HepG2 (cell line): ENCODE data around the gene RASGRP1. TPM values are rescaled to one million over a fixed set of nuclear protein-coding genes. Genes with fewer than 3 reads are reported as not detected.

Experiments
- ATAC-seq: fragments of 200-7000 bp; cut with Tn5 transposase; 3 replicates; pipeline ENCODE4 v1.9.1; 2020; ENCODE audit warnings: mild to moderate bottlenecking, moderate library complexity
- BruUV-seq: library from RNA; stranded (reverse); fragments of 400-500 nt; replicated peaks from 2 replicates; lab custom pipeline; 2021; lab: Mats Ljungman, UMichigan
- CTCF ChIA-PET: fragments of 300-600 bp; formaldehyde crosslinking; extraction: SDS; loops from one replicate; lab custom pipeline; 2021; ENCODE audit warnings: low total read pairs, inconsistent platforms, low intra/inter-chr PET ratio; lab: Yijun Ruan, JAX
- POLR2A ChIA-PET: fragments of 350-600 bp; sonication (Branson Sonifier 250); formaldehyde crosslinking; loops from one replicate; lab custom pipeline; 2020; ENCODE audit warnings: antibody characterized with exemption, inconsistent platforms; lab: Yijun Ruan, JAX
- DNase-seq: peaks from one replicate; pipeline ENCODE4 v3.0.0-alpha.2; 2015; ENCODE audit warnings: low spot score
- FAIRE-seq: peaks from 3 replicates; lab custom pipeline; 2011; peaks lifted over from hg19 to GRCh38; lab: Jason Lieb, UNC
- H2AFZ ChIP-seq: one replicate; pipeline ENCODE4 v1.6.1; 2011; ENCODE audit warnings: low read length, inconsistent platforms
- H3K27ac ChIP-seq: fragments of 300-600 bp; 3 replicates; pipeline ENCODE4 v1.8.0; 2011; ENCODE audit warnings: mixed run types, mild to moderate bottlenecking, mixed read lengths, low read length, inconsistent platforms; ENCODE audit not compliant: insufficient read depth; ENCODE audit errors: extremely low read length
- H3K27me3 ChIP-seq, 2 experiments: fragments of 200-600 bp in 1 of 2; 2 replicates in 1 of 2; 3 replicates in 1 of 2; pipeline versions ENCODE4 v1.6.0 to v1.8.0; 2011; ENCODE audit warnings: low read length in 2 of 2, mild to moderate bottlenecking in 2 of 2, moderate library complexity in 2 of 2, inconsistent platforms in 1 of 2; ENCODE audit not compliant: insufficient read depth in 2 of 2, control insufficient read depth in 1 of 2
- H3K36me3 ChIP-seq, 2 experiments: fragments of 200-600 bp in 1 of 2; replicated peaks in 1 of 2; 2 replicates in 1 of 2; 3 replicates in 1 of 2; pipeline versions ENCODE4 v1.5.1 to v1.8.0; 2011; ENCODE audit warnings: low read length in 2 of 2, inconsistent platforms in 1 of 2; ENCODE audit not compliant: insufficient read depth in 2 of 2, control insufficient read depth in 1 of 2
- H3K4me1 ChIP-seq: 2 replicates; pipeline ENCODE4 v1.5.1; 2012; ENCODE audit warnings: low read length, inconsistent platforms; ENCODE audit not compliant: insufficient read depth
- H3K4me2 ChIP-seq: 2 replicates; pipeline ENCODE4 v1.6.0; 2011; ENCODE audit warnings: low read depth, low read length, inconsistent platforms
- H3K4me3 ChIP-seq, 3 experiments: fragments of 200-600 bp in 1 of 3; sonication (generic), shearing (Covaris generic) in 1 of 3; replicated peaks in 1 of 3; 2 replicates each; pipeline ENCODE4 v1.5.1; 2011 to 2016; ENCODE audit warnings: low read length in 3 of 3, inconsistent platforms in 2 of 3, low read depth in 2 of 3, mild to moderate bottlenecking in 2 of 3, control low read depth in 1 of 3, mixed read lengths in 1 of 3; ENCODE audit not compliant: insufficient read depth in 1 of 3
- H3K79me2 ChIP-seq: one replicate; pipeline ENCODE4 v1.6.1; 2011; ENCODE audit warnings: low read length, inconsistent platforms; ENCODE audit not compliant: insufficient read depth
- H3K9ac ChIP-seq: 2 replicates; pipeline ENCODE4 v1.6.0; 2011; ENCODE audit warnings: mild to moderate bottlenecking, low read depth, low read length, inconsistent platforms; ENCODE audit not compliant: insufficient read depth
- H3K9me3 ChIP-seq: 2 replicates; pipeline ENCODE4 v1.5.1; 2012; ENCODE audit warnings: mild to moderate bottlenecking, low read length
- H4K20me1 ChIP-seq: 2 replicates; pipeline ENCODE4 v1.6.0; 2011; ENCODE audit warnings: inconsistent platforms, mild to moderate bottlenecking, low read length, moderate library complexity; ENCODE audit not compliant: insufficient read depth
- FOXO1 ChIP-seq: sonication (generic); formaldehyde crosslinking; IDR thresholded peaks from 2 replicates; pipeline ENCODE4 v1.4.0; 2020; ENCODE audit warnings: missing genetic modification reagents
- IRF9 ChIP-seq: sonication (generic); formaldehyde crosslinking; IDR thresholded peaks from 2 replicates; pipeline ENCODE4 v1.8.0; 2022; ENCODE audit warnings: missing genetic modification reagents, mild to moderate bottlenecking, borderline replicate concordance
- JUN ChIP-seq: sonication (generic); formaldehyde crosslinking; IDR thresholded peaks from 2 replicates; pipeline ENCODE4 v1.4.0; 2020; ENCODE audit warnings: mild to moderate bottlenecking, missing genetic modification reagents
- MAZ ChIP-seq, 2 experiments: sonication (generic) in 1 of 2; formaldehyde crosslinking in 1 of 2; IDR thresholded peaks; 2 replicates each; pipeline versions ENCODE4 v1.5.0 to v1.6.1; 2012 to 2020; ENCODE audit warnings: low read depth in 2 of 2, mild to moderate bottlenecking in 2 of 2, borderline replicate concordance in 1 of 2, improper control_type of control experiment in 1 of 2, low read length in 1 of 2, missing genetic modification reagents in 1 of 2, moderate library complexity in 1 of 2
- ZNF235 ChIP-seq: sonication (generic); formaldehyde crosslinking; IDR thresholded peaks from 2 replicates; pipeline ENCODE4 v1.8.1; 2023; ENCODE audit warnings: mild to moderate bottlenecking, missing genetic modification reagents, borderline replicate concordance
- ZNF687 ChIP-seq: sonication (generic); formaldehyde crosslinking; IDR thresholded peaks from 2 replicates; pipeline ENCODE4 v1.5.1; 2020; ENCODE audit warnings: mild to moderate bottlenecking, missing genetic modification reagents, moderate library complexity
- ZNF773 ChIP-seq: sonication (generic); formaldehyde crosslinking; IDR thresholded peaks from 2 replicates; pipeline ENCODE4 v1.4.0; 2020; ENCODE audit warnings: missing genetic modification reagents, borderline replicate concordance
- WGBS: methylation state at CpG from one replicate; pipeline ENCODE4 v1.1.6; 2017; ENCODE audit warnings: low lambda C conversion rate; 5-methylcytosine and 5-hydroxymethylcytosine counted together
- in situ Hi-C: cut with HindIII; loops from 2 replicates; pipeline ENCODE4 v1.10.0; 2017; ENCODE audit warnings: low pct_unique_long_range_greater_than_20kb; ENCODE audit not compliant: extremely low pct_ligation_motif_present
- intact Hi-C: fragments of 100-400 bp; cut with micrococcal nuclease; formaldehyde crosslinking; loops from one replicate; pipeline ENCODE4 v1.10.0; 2022; ENCODE audit not compliant: unreplicated experiment
- polyA plus RNA-seq, 8 experiments: library from polyadenylated mRNA; depleted of rRNA in 3 of 8; stranded (reverse) in 7 of 8; unstranded in 1 of 8; fragments of >200 nt; fragmentation: Illumina TruSeq in 4 of 8; extraction: Trizol in 4 of 8; gene quantifications; 2 replicates each; pipeline versions ENCODE4 v1.2.1 to v1.2.3, GENCODE V29; 2011 to 2016; ENCODE audit warnings: low read depth in 4 of 8, missing spikeins in 1 of 8, mixed read lengths in 1 of 8; ENCODE audit not compliant: insufficient read depth in 1 of 8
- total RNA-seq, 5 experiments: library from RNA; depleted of rRNA; stranded (reverse); fragments of >200 nt; fragmentation: Illumina TruSeq; extraction: Trizol; gene quantifications; 2 replicates each; pipeline ENCODE4 v1.2.3, GENCODE V29; 2016; ENCODE audit warnings: low read depth in 1 of 5
- TF ChIP-seq, protein P1 (sequence below): sonication (generic); formaldehyde crosslinking; IDR thresholded peaks from 2 replicates; pipeline ENCODE4 v1.8.0; 2022; ENCODE audit warnings: mild to moderate bottlenecking, missing genetic modification reagents, borderline replicate concordance

The RASGRP1 gene
- total and polyA plus RNA-seq, 2 of the 13 experiments (the other 11 are each of a cell fraction or from before 2014, with no cell fraction given), result 0.07 TPM; not detected in 1

- no TSS peak for BruUV-seq
- CTCF ChIA-PET, result no interaction called here
- FAIRE-seq, result no peak
Observed at GRCh38 chr15:38598749-38599148, 34.1 kb upstream of the RASGRP1 start.

More at GRCh38 chr15:38598749-38599148, 34.1 kb upstream of the RASGRP1 start:
- no peak overlapping the region for H3K27ac ChIP-seq
- no peaks in the 10 kb centered on the region for H3K4me1 ChIP-seq
- H4K20me1 ChIP-seq, result no peaks in the 10 kb centered on the region
- H3K36me3 ChIP-seq, result no peaks in the 10 kb centered on the region
- intact Hi-C loops (no loop called here), in situ Hi-C loops (no loop called here)
- no peak overlapping the region for H2AFZ ChIP-seq
- H3K4me3 ChIP-seq, result no peak overlapping the region
- H3K4me2 ChIP-seq, result no peak overlapping the region
- DNase-seq (no peak), ATAC-seq (no peak)
- no peaks in the 10 kb centered on the region; a peak in 1 of 5 replicates for H3K27me3 ChIP-seq
- H3K9me3 ChIP-seq, result no peaks in the 10 kb centered on the region
- TF ChIP-seq ZNF773 (CRISPR knock-in tag) (no peak), ZNF235 (no peak), IRF9 (CRISPR knock-in tag) (no peak), ZNF687 (CRISPR knock-in tag) (no peak), MAZ (IDR thresholded peaks at IDR 0.05; ENCODE audit: borderline replicate concordance, low read depth, low read length) (no peak), MAZ (CRISPR knock-in tag; IDR thresholded peaks at IDR 0.05; ENCODE audit: low read depth) (no peak), FOXO1 (CRISPR knock-in tag) (no peak), JUN (no peak)
- TF ChIP-seq, protein P1, sequence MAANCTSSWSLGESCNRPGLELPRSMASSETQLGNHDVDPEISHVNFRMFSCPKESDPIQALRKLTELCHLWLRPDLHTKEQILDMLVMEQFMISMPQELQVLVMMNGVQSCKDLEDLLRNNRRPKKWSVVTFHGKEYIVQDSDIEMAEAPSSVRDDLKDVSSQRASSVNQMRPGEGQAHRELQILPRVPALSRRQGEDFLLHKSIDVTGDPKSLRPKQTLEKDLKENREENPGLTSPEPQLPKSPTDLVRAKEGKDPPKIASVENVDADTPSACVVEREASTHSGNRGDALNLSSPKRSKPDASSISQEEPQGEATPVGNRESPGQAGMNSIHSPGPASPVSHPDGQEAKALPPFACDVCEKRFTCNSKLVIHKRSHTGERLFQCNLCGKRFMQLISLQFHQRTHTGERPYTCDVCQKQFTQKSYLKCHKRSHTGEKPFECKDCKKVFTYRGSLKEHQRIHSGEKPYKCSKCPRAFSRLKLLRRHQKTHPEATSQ, result no peak
- POLR2A ChIA-PET, result no interaction called here
- 2% methylated on average over 2 of the region's 2 CpGs for WGBS
- H3K79me2 ChIP-seq, result no peaks in the 10 kb centered on the region
- H3K9ac ChIP-seq, result no peak overlapping the region
